ENCODE results near the gene PTPA.
A peak's percentile ranks its signal among the peaks of the same experiment; 100 is the strongest.
"Not testable (repeated sequence)": the region's sequence is repeated elsewhere in the genome, so short reads cannot be mapped to it uniquely, and the experiment has no call there.

The PTPA gene

GRCh38 chr9:129108805-129109536 lies 2.2 kb upstream of the PTPA start:
- ChIA-PET POLR2A (interaction anchor here (0.8 to 2.0 kb wide), 2 partner anchors 28 to 81 kb away, joined by 3 to 10 read pairs; partner anchors contain the start of genes DOLPP1 and SH3GLB2), CTCF (interaction anchor here (1.5 kb wide), 1 partner anchor 23 kb away, joined by 3 read pairs; no protein-coding TSS in a partner anchor)
- no peak for DNase-seq (ENCODE audit: extremely low spot score)
- TF ChIP-seq CTBP1 (IDR thresholded peaks at IDR 0.05; ENCODE audit: borderline replicate concordance): no peak
- no peak for TF ChIP-seq ZNF384 (IDR thresholded peaks at IDR 0.05)
- TF ChIP-seq PKNOX1 (IDR thresholded peaks at IDR 0.05): no peak
- TF ChIP-seq SUZ12 (IDR thresholded peaks at IDR 0.05): no peak
- no peak for TF ChIP-seq FOXK2 (IDR thresholded peaks at IDR 0.05)
- no peak for TF ChIP-seq HDGF (IDR thresholded peaks at IDR 0.05; ENCODE audit: borderline replicate concordance)
- TF ChIP-seq FOXA1 (IDR thresholded peaks at IDR 0.05): no peak
- no peak for TF ChIP-seq FOXM1 (IDR thresholded peaks at IDR 0.05; ENCODE audit: borderline replicate concordance)

GRCh38 chr9:129109537-129109903 lies 1.7 kb upstream of the PTPA start:
- TF ChIP-seq FOXA1 (IDR thresholded peaks at IDR 0.05): no peak
- POLR2A ChIA-PET: interaction anchor here (0.8 to 2.0 kb wide), 3 partner anchors 29 to 81 kb away, joined by 3 to 10 read pairs (median 5); partner anchors contain the start of genes DOLPP1 and SH3GLB2
- CTCF ChIA-PET: interaction anchor here (1.5 kb wide), 1 partner anchor 22 kb away, joined by 3 read pairs; no protein-coding TSS in a partner anchor
- DNase-seq (ENCODE audit: extremely low spot score): peak; percentile 51

- POLR2A ChIA-PET: interaction anchor here (1.7 to 2.0 kb wide), 2 partner anchors 29 to 62 kb away, joined by 5 to 10 read pairs; partner anchors contain the start of gene DOLPP1
- no peak for TF ChIP-seq PKNOX1 (IDR thresholded peaks at IDR 0.05)
- no peak for TF ChIP-seq L3MBTL2 (conservative IDR thresholded peaks at IDR 0.05)
- TF ChIP-seq HDGF (IDR thresholded peaks at IDR 0.05; ENCODE audit: borderline replicate concordance): no peak
- DNase-seq (ENCODE audit: extremely low spot score): no peak
- CTCF ChIA-PET: interaction anchor here (1.5 kb wide), 1 partner anchor 22 kb away, joined by 3 read pairs; no protein-coding TSS in a partner anchor
Observed at GRCh38 chr9:129109952-129110739, 1.1 kb upstream of the PTPA start.

GRCh38 chr9:129111528-129112151 lies 425 bp downstream of the PTPA start:
- TF ChIP-seq ZNF384 (IDR thresholded peaks at IDR 0.05) (no peak), CTBP1 (IDR thresholded peaks at IDR 0.05; ENCODE audit: borderline replicate concordance) (no peak), TARDBP (IDR thresholded peaks at IDR 0.05) (no peak), PKNOX1 (IDR thresholded peaks at IDR 0.05) (no peak), NFRKB (IDR thresholded peaks at IDR 0.05) (no peak), SUZ12 (IDR thresholded peaks at IDR 0.05) (no peak), ARNT (IDR thresholded peaks at IDR 0.05) (no peak), L3MBTL2 (conservative IDR thresholded peaks at IDR 0.05) (no peak), SP1 (IDR thresholded peaks at IDR 0.05) (no peak), LEF1 (IDR thresholded peaks at IDR 0.05; ENCODE audit: borderline replicate concordance) (no peak), ELF4 (IDR thresholded peaks at IDR 0.05) (no peak), FOXK2 (IDR thresholded peaks at IDR 0.05) (no peak)
- POLR2A ChIA-PET: interaction anchor here (1.5 to 1.7 kb wide), 2 partner anchors 10 to 15 kb away, joined by 4 to 5 read pairs; no protein-coding TSS in a partner anchor
- CTCF ChIA-PET: no interaction called here
- peak; percentile 61 for DNase-seq (ENCODE audit: extremely low spot score)

GRCh38 chr9:129112526-129112925 lies 1.3 kb downstream of the PTPA start:
- not testable (repeated sequence) for DNase-seq (ENCODE audit: extremely low spot score)
- ChIA-PET CTCF (interaction anchor here (1.4 kb wide), 1 partner anchor 19 kb away, joined by 3 read pairs; no protein-coding TSS in a partner anchor), POLR2A (interaction anchor here (1.4 to 1.7 kb wide), 2 partner anchors 9 to 31 kb away, joined by 5 read pairs; partner anchors contain the start of gene DOLPP1)

- ChIA-PET CTCF (interaction anchor here (0.9 to 1.4 kb wide), 2 partner anchors 10 to 18 kb away, joined by 3 read pairs; no protein-coding TSS in a partner anchor), POLR2A (interaction anchor here (1.4 to 1.7 kb wide), 2 partner anchors 8 to 32 kb away, joined by 5 read pairs; partner anchors contain the start of gene DOLPP1)
- DNase-seq (ENCODE audit: extremely low spot score): no peak
- TF ChIP-seq ELF4 (IDR thresholded peaks at IDR 0.05) (no peak), SP1 (IDR thresholded peaks at IDR 0.05) (no peak), ZNF384 (IDR thresholded peaks at IDR 0.05) (no peak)
Observed at GRCh38 chr9:129113645-129114304, 2.6 kb downstream of the PTPA start.
